DND-41 (cell line): ENCODE measurements around the gene EPB41L2.

ENCODE experiments used
- ATAC-seq: fragments of 200-7000 bp; cut with Tn5 transposase; 3 replicates; pipeline ENCODE4 v1.9.1; 2021; ENCODE audit warnings: low read depth; ENCODE audit not compliant: insufficient read depth
- DNase-seq: peaks from one replicate; pipeline ENCODE4 v3.0.0-alpha.2; 2020
- H2AFZ ChIP-seq: 2 replicates; pipeline ENCODE4 v1.6.0; 2012; ENCODE audit warnings: low read depth, low read length
- H3K27ac ChIP-seq: 2 replicates; pipeline ENCODE4 v1.5.1; 2012; ENCODE audit warnings: low read length, inconsistent platforms
- H3K27me3 ChIP-seq: fragments of 200-600 bp; sonication (generic); 2 replicates; pipeline ENCODE4 v1.6.0; 2012; ENCODE audit warnings: low read length, mild to moderate bottlenecking, inconsistent platforms; ENCODE audit not compliant: insufficient read depth, poor library complexity
- H3K36me3 ChIP-seq: 2 replicates; pipeline ENCODE4 v1.5.1; 2012; ENCODE audit warnings: low read length, inconsistent platforms; ENCODE audit not compliant: insufficient read depth
- H3K4me1 ChIP-seq: 2 replicates; pipeline ENCODE4 v1.5.1; 2012; ENCODE audit warnings: mild to moderate bottlenecking, low read length; ENCODE audit not compliant: insufficient read depth
- H3K4me2 ChIP-seq: 2 replicates; pipeline ENCODE4 v1.6.0; 2012; ENCODE audit warnings: mild to moderate bottlenecking, moderate library complexity, low read length, inconsistent platforms; ENCODE audit not compliant: insufficient read depth
- H3K4me3 ChIP-seq, 2 experiments: fragments of 200-600 bp in 1 of 2; shearing (Covaris generic) in 1 of 2; 2 replicates each; pipeline ENCODE4 v1.5.1; 2012 to 2016; ENCODE audit warnings: inconsistent platforms in 2 of 2, low read length in 2 of 2, mild to moderate bottlenecking in 2 of 2, low read depth in 1 of 2, moderate library complexity in 1 of 2
- H3K79me2 ChIP-seq: 2 replicates; pipeline ENCODE4 v1.6.0; 2012; ENCODE audit warnings: low read length, inconsistent platforms; ENCODE audit not compliant: insufficient read depth
- H3K9ac ChIP-seq: 2 replicates; pipeline ENCODE4 v1.6.0; 2012; ENCODE audit warnings: low read depth, mild to moderate bottlenecking, inconsistent platforms, low read length, moderate library complexity
- H3K9me3 ChIP-seq: 2 replicates; pipeline ENCODE4 v1.5.1; 2012; ENCODE audit warnings: low read length, moderate library complexity, mild to moderate bottlenecking, inconsistent platforms; ENCODE audit not compliant: insufficient read depth, severe bottlenecking
- H4K20me1 ChIP-seq: 2 replicates; pipeline ENCODE4 v1.6.0; 2012; ENCODE audit warnings: low read length; ENCODE audit not compliant: insufficient read depth
- CTCF ChIP-seq: IDR thresholded peaks from 2 replicates; pipeline ENCODE4 v1.5.1; 2012; ENCODE audit warnings: borderline replicate concordance, low read length, moderate library complexity, mild to moderate bottlenecking; ENCODE audit not compliant: poor library complexity, severe bottlenecking; ENCODE audit errors: extremely low read depth
- EZH2 ChIP-seq: IDR thresholded peaks from 3 replicates; pipeline ENCODE4 v1.6.1; 2012; ENCODE audit warnings: borderline replicate concordance, low read depth, mild to moderate bottlenecking, moderate library complexity, low read length, inconsistent platforms; ENCODE audit not compliant: severe bottlenecking

Gene EPB41L2

DNA sequence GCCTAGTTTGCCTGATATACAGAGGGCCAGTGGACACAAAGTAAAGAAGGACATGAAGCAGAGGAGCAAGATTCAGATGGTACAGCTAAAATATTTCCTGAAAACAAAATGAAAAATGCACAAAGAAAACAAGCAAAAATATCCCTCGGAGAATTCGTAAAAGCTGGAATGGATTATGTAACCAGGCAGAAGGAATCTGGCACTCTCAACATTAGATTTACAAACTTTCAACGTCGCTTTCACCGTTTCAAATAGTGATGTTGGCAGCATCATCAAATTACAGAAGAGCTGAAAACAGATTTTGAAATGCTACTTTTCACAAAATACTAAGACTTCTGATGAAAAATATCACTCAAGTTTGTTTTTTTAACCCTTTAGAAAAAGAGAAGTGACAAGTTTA, 224.1 kb downstream of the EPB41L2 start:
- DNase-seq (no peak), ATAC-seq (no peak)
- Histone ChIP-seq H3K9me3 (no peaks in the 10 kb centered on the region), H3K4me2 (no peak overlapping the region), H3K4me1 (no peaks in the 10 kb centered on the region), H3K9ac (no peak overlapping the region), H3K27ac (no peak overlapping the region), H3K4me3 (no peak overlapping the region), H2AFZ (no peak overlapping the region), H3K79me2 (no peaks in the 10 kb centered on the region), H3K27me3 (no peaks in the 10 kb centered on the region), H4K20me1 (no peaks in the 10 kb centered on the region), H3K36me3 (peaks cover 21% of the 10 kb centered on the region; the same call in 1 of the 2 replicates)
- TF ChIP-seq EZH2, result no peak
- no peak for TF ChIP-seq CTCF

DNA sequence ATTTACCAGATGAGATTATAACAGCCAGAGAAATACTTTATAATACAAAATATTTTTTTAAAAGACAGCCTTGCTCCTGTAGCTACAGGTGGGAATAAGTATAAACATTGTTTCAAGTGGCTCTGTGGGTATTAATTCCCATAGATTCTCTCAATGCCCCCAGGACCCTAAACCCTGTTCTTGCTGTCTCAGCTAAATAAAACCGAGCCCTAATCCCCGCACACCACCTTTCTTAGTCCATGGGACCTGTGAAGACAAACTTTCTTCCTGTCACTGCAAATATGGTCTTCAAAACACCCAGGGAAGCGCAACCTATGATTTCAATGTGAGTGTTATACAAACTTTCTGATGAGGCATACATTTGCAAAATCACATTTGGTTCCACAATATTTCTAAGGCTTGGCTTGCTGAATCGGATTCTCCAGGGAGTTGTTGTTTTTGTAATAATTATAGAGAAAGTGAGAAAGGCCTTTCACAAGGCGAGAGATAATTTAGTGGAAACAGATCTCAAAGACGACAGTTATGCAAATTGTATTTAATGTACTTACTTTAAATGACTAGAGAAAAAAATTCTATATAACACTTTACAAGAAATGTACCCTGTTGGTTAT, 224.7 kb downstream of the EPB41L2 start:
- ATAC-seq, result no peak
- Histone ChIP-seq H3K9me3 (no peaks in the 10 kb centered on the region), H3K4me2 (no peak overlapping the region), H3K9ac (no peak overlapping the region), H3K36me3 (peaks cover 21% of the 10 kb centered on the region; the same call in 1 of the 2 replicates), H4K20me1 (no peaks in the 10 kb centered on the region), H3K27me3 (no peaks in the 10 kb centered on the region), H2AFZ (no peak overlapping the region), H3K4me1 (no peaks in the 10 kb centered on the region), H3K79me2 (no peaks in the 10 kb centered on the region), H3K27ac (no peak overlapping the region), H3K4me3 (no peak overlapping the region)
- no peak for TF ChIP-seq EZH2
- TF ChIP-seq CTCF, result no peak
- DNase-seq, result no peak

- Histone ChIP-seq H4K20me1 (no peaks in the 10 kb centered on the region), H3K27ac (no peak overlapping the region), H3K9me3 (no peaks in the 10 kb centered on the region), H3K4me2 (no peak overlapping the region), H3K27me3 (no peaks in the 10 kb centered on the region), H3K9ac (no peak overlapping the region), H3K36me3 (peaks cover 18% of the 10 kb centered on the region; the same call in 1 of the 2 replicates), H3K79me2 (no peaks in the 10 kb centered on the region), H2AFZ (no peak overlapping the region), H3K4me3 (no peak overlapping the region), H3K4me1 (no peaks in the 10 kb centered on the region)
- TF ChIP-seq CTCF (no peak), EZH2 (no peak)
- no peak for DNase-seq
- no peak for ATAC-seq
These were observed 226.0 kb downstream of the EPB41L2 start for GRCh38 chr6:130837067-130837466.
